Activated CD8-positive, alpha-beta memory T cell treated with anti-CD3 and anti-CD28 coated beads for 1 hour (primary cell): ENCODE results near the gene THRSP.
A peak's percentile ranks its signal among the peaks of the same experiment; 100 is the strongest.
"Not testable (repeated sequence)": the region's sequence is repeated elsewhere in the genome, so short reads cannot be mapped to it uniquely, and the experiment has no call there.

Experiments used
- DNase-seq, 2 donors: peaks; one replicate each; pipeline ENCODE4 v3.0.0-alpha.2; 2020; ENCODE audit warnings: low read depth in 1 of 2; ENCODE audit errors: extremely low read depth in 1 of 2

The THRSP gene

DNA sequence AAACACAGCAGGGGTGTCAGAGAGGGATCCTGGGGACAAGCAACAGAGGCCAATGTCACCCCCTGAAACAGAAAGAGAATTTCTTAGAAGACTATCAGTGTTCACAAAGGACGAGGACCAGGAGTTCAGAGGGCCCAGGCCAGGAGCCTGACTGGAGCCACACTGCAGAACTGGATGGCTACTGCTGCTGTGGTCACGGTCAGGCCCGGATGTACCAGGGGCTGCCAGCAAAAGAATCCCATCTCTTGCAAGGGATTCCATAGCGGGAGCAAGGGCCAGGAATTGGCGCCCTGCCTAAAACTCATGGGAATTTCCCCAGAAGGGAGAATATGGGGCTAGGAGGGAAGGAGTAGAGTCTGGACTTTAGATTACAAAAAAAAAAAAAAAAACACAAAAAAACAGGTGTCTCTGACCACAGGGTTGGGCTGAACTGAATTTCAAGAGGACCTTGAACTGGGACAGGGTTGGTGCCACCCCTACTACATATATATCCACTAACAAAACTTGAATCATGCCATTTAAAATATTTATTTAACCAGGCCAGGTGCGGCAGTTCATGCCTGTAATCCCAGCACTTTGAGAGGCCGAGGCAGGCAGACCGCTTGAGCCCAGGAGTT is 24.9 kb upstream of the THRSP start:
- DNase-seq, result no peak

DNA sequence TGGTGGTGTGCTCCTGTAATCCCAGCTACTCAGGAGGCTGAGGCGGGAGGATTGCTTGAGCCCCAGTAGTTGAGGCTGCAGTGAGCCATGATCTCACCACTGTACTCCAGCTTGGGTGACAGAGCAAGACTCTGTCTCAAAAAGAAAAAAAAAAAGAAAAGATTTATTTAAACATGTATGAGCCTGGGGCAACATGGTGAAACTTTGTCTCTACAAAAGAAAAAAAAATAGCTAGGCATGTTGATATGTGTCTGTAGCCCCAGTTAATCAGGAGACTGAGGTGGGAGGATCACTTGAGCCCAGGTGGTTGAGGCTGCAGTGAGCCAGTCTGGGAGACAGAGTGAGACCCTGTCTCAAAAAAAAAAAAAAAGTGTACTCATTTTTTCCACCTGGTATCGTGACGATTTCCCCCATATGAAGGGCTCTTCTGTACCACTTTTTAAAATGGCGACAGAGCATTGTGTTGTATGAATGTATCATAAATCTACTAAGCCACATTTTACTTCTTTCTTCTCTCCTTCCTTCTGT is 24.2 kb upstream of the THRSP start:
- DNase-seq, result no peak

- no peak for DNase-seq
These were observed 23.6 kb upstream of the THRSP start for GRCh38 chr11:78039919-78040671.

DNA sequence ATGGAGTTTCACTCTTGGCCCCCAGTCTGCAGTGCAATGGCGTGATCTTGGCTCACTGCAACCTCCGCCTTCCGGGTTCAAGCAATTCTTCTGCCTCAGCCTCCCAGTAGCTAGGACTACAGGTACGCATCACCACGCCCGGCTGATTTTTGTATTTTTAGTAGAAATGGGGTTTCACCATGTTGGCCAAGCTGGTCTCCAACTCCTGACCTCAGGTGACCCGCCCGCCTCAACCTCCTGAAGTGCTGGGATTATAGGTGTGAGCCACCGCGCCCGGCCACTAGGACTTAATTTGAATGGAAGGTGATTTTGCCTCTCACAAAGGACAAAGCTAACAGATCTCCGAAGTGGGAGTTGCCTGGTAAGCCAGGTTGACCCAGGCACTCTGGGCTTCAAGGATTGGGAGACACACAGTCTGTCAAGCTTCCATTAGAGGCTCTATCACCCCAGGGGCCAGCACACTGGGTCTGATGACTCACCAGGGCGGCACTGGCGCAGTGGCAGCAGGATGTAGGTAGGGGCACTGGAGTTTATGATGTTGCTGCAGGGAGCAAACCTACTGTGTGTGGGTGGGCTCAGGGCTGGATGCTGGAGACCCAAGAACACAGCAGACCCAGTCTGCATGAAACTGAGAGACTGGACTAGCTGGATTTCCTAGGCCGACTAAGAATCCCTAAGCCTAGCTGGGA is 22.8 kb upstream of the THRSP start:
- DNase-seq, result no peak

DNA sequence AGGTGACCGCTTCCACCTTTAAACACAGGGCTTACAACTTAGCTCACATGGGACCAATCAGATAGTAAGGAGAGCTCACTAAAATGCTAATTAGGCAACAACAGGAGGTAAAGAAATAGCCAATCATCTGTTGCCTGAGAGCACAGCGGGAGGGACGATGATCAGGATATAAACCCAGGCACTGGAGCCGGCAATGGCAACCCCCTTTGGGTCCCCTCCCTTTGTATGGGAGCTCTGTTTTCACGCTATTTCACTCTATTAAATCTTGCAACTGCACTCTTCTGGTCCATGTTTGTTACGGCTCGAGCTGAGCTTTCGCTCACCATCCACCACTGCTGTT is 22.3 kb upstream of the THRSP start:
- not testable (repeated sequence) for DNase-seq

GRCh38 chr11:78041843-78042440 is 21.7 kb upstream of the THRSP start:
- no peak for DNase-seq

GRCh38 chr11:78044706-78045105 is 19.0 kb upstream of the THRSP start:
- no peak for DNase-seq

- peak; percentile 29 to 70 for DNase-seq
These were observed 17.7 kb upstream of the THRSP start for GRCh38 chr11:78045851-78046485.

- no peak for DNase-seq
These were observed 17.2 kb upstream of the THRSP start for GRCh38 chr11:78046486-78046854.

- DNase-seq, result no peak
These were observed 15.1 kb upstream of the THRSP start for GRCh38 chr11:78048561-78048960.

DNA sequence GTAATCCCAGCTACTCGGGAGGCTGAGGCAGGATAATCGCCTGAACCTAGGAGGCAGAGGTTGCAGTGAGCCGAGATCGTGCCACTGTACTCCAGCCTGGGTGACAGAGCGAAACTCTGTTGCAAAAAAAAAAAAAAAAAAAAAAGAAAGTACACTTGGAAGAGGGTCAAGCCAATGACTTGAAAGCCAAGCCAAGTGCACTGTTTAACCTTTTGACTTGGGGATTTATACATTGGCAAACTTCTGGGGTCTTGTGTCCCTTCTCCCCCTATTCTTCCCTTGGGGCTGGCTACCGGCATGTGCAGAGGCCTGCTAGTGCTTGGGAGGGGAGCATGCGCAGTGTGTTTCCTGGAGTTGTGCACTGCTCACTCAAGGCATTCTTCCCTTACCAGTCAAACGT is 14.3 kb upstream of the THRSP start:
- DNase-seq, result no peak

DNA sequence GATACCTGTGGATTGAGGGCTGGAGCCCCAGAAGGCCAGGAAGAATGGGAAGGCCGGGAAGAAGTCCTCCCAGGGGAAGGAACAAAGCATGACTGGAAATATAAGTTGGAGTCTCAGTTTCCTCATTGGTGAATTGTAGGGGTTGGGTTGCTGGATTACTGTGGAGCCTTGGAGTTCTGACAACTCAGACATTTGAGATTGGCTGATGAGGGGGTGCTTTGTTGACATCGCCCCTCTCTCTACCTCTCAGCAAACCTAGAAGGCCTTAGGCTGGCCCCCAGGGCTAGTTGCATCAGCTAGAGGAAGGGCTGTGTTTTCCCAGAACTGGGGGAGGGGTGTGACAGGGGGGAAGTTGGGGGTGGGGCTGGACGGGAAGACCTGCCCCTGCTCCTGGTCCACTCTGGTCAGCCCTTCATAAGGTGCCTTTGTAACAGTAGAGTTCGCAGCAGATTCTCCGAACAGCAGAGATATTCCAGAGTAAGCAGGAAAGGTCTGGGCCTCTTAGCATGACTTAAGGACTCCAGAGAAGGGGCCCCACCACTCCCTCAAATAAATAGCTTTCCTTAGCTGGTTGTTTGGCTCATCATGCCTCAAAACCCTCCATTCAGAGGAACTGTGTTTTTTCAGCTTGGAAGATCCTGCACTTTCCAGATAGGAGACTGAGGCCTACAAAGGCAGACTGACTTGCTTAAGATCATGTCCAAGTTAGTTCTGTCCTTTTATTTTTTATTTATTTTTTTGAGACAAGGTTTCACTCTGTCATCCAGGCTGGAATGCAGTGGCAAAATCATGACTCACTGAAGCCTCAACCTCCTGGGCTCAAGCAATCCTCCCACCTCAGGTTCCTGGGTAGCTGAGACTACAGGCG is 12.5 kb upstream of the THRSP start:
- DNase-seq, result no peak

- DNase-seq, result no peak
These were observed 8.7 kb upstream of the THRSP start for GRCh38 chr11:78054971-78055370.

DNA sequence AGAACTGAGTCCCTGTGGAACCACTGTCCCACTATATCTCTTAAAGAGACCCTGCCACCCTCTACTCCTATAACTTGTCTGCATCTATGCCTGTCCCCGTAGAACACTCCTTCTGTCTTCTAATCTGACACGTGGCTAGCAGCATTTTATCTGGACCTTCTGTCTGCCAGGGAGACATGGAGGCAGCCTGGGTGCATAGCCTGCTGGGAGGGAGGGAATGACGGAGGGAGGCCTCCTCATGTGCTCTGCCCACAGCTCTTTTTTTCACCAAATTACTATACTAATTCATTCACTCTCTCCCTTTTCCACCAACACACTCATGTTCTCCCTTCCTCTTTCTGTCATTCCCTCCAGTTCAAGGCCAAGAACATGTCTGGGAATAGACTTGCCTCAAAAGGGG is 7.6 kb upstream of the THRSP start:
- DNase-seq, result no peak

DNA sequence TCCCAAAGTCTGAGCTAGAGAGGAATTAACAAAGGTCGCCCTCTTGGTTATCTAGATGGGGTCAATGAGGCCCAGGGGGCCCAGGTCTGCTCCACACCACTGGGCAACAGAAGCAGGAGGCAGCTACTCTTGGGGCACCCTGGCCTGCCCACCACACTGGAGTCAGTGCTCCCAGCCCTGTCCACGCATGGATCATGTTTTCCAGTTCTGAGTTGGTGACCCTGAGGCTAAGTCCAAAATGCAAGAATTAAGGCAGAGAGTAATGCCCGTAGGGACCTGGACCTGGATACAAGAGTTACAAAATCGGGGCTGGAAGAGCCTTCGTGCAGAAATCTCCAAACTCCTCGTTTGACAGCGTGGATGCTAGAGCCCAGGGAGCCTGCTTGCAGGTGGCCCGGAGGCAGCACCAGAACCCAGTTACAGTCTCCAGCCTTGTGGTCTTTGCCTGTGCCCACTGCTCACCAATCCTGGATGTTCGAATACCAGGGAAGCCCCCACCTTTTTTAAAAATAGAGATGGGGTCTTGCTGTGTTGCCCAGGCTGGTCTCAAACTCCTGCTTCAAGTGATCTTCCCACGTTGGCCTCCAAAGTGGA is 6.1 kb upstream of the THRSP start:
- DNase-seq, result no peak

DNA sequence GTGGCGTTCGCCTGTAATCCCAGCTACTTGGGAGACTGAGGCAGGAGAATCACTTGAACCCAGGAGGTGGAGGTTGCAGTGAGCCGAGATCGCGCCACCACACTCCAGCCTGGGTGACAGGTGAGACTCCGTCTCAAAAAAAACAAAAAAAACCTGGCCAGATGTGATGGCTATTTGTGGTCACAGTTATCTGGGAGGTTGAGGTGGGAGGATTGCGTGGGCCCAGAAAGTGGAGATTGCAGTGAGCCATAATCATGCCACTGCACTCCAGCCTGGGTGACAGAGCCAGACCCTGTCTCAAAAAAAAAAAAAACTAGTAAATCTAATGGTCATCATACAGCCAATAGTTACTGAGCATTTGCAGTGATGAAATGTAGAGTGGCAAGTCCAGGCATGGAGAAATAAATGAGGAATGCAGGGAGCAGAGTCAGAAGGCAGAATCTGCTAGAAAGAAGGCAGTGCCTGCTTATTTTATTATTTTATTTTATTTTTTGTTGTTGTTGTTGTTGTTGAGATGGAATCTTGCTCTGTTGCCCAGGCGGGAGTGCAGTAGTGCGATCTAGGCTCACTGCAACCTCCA is 3.8 kb upstream of the THRSP start:
- DNase-seq, result not testable (repeated sequence)

DNA sequence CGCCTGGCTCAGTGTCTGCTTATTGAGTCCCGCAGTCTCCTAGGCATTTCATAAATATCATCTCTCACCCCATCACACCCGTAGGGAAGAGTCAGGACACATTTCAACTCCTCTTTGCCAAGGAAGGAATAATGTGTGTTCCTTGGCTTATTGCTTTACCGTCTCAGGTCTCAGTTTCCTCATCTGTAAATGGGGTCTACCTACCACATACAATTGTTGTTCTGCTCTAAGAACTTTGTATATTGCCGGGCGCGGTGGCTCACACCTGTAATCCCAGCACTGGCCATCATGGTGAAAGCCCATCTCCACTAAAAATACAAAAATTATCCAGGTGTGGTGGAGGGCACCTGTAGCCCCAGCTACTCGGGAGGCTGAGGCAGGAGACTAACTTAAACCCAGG is 3.1 kb upstream of the THRSP start:
- no peak for DNase-seq

- no peak for DNase-seq
These were observed 2.4 kb upstream of the THRSP start for GRCh38 chr11:78061088-78061920.

GRCh38 chr11:78061921-78062311 is 1.7 kb upstream of the THRSP start:
- DNase-seq, result no peak
